RWPE2 (cell line): ENCODE results near the gene SP140L.

Experiments used
- ATAC-seq: fragments of 200-7000 bp; cut with Tn5 transposase; 3 replicates; pipeline ENCODE4 v1.9.1; 2021; ENCODE audit warnings: low read depth
- DNase-seq: peaks from one replicate; pipeline ENCODE4 v3.0.0-alpha.2; 2020; ENCODE audit warnings: low spot score
- H3K27ac ChIP-seq: fragments of 450-650 bp; 2 replicates; pipeline ENCODE4 v1.5.1; 2017; ENCODE audit warnings: mild to moderate bottlenecking; ENCODE audit not compliant: poor library complexity, severe bottlenecking
- H3K27me3 ChIP-seq: fragments of 250-450 bp; sonication (Bioruptor Pico); 2 replicates; pipeline ENCODE4 v1.5.1; 2021; ENCODE audit warnings: mild to moderate bottlenecking, moderate library complexity; ENCODE audit not compliant: insufficient read depth, poor library complexity, severe bottlenecking
- H3K36me3 ChIP-seq: fragments of 250-450 bp; sonication (Bioruptor Pico); 2 replicates; pipeline ENCODE4 v1.5.1; 2020; ENCODE audit warnings: low read depth, mild to moderate bottlenecking, moderate library complexity
- H3K4me1 ChIP-seq: fragments of 250-450 bp; sonication (Bioruptor Pico); 2 replicates; pipeline ENCODE4 v1.5.1; 2021; ENCODE audit warnings: mild to moderate bottlenecking, moderate library complexity; ENCODE audit not compliant: insufficient read depth, poor library complexity, severe bottlenecking
- H3K4me3 ChIP-seq: fragments of 250-450 bp; sonication (Bioruptor Pico); 2 replicates; pipeline ENCODE4 v1.5.1; 2021; ENCODE audit warnings: mild to moderate bottlenecking, moderate library complexity; ENCODE audit not compliant: severe bottlenecking
- H3K9me3 ChIP-seq: fragments of 250-450 bp; sonication (Bioruptor Pico); 2 replicates; pipeline ENCODE4 v1.5.1; 2021; ENCODE audit warnings: mild to moderate bottlenecking, moderate library complexity; ENCODE audit not compliant: severe bottlenecking
- CTCF ChIP-seq: fragments of 450-650 bp; IDR thresholded peaks from one replicate; pipeline ENCODE4 v1.5.1; 2017; ENCODE audit warnings: mild to moderate bottlenecking, moderate library complexity; ENCODE audit not compliant: poor library complexity, severe bottlenecking

Gene SP140L

GRCh38 chr2:230343747-230344146, 16.8 kb downstream of the SP140L start:
- H3K27ac ChIP-seq = no peak overlapping the region
- 0 out of 2 replicates have a peak, but pooled peaks cover 3% of the 10 kb centered on the region for H3K36me3 ChIP-seq
- H3K27me3 ChIP-seq = no peaks in the 10 kb centered on the region
- no peaks in the 10 kb centered on the region for H3K4me1 ChIP-seq
- H3K4me3 ChIP-seq = no peak overlapping the region
- H3K9me3 ChIP-seq = no peaks in the 10 kb centered on the region
- TF ChIP-seq CTCF = no peak
- DNase-seq (no peak), ATAC-seq (no peak)

GRCh38 chr2:230346465-230346864, 19.5 kb downstream of the SP140L start:
- H3K27ac ChIP-seq = no peak overlapping the region
- ATAC-seq = no peak
- H3K9me3 ChIP-seq = no peaks in the 10 kb centered on the region
- no peak for TF ChIP-seq CTCF
- no peaks in the 10 kb centered on the region for H3K27me3 ChIP-seq
- DNase-seq = no peak
- no peak overlapping the region for H3K4me3 ChIP-seq
- no peaks in the 10 kb centered on the region for H3K4me1 ChIP-seq
- H3K36me3 ChIP-seq = 0 out of 2 replicates have a peak, but pooled peaks cover 3% of the 10 kb centered on the region

- Histone ChIP-seq H3K27me3 (no peaks in the 10 kb centered on the region), H3K36me3 (0 out of 2 replicates have a peak, but pooled peaks cover 3% of the 10 kb centered on the region), H3K9me3 (no peaks in the 10 kb centered on the region), H3K4me3 (no peak overlapping the region), H3K27ac (no peak overlapping the region), H3K4me1 (no peaks in the 10 kb centered on the region)
- DNase-seq = no peak
- no peak for TF ChIP-seq CTCF
- ATAC-seq = no peak
These were observed 20.0 kb downstream of the SP140L start for GRCh38 chr2:230346921-230347533.

- Histone ChIP-seq H3K9me3 (no peaks in the 10 kb centered on the region), H3K4me3 (no peak overlapping the region), H3K27ac (no peak overlapping the region), H3K27me3 (no peaks in the 10 kb centered on the region), H3K4me1 (no peaks in the 10 kb centered on the region), H3K36me3 (0 out of 2 replicates have a peak, but pooled peaks cover 3% of the 10 kb centered on the region)
- DNase-seq (no peak), ATAC-seq (no peak)
- TF ChIP-seq CTCF = no peak
These were observed 20.8 kb downstream of the SP140L start for GRCh38 chr2:230347659-230348305.

DNA sequence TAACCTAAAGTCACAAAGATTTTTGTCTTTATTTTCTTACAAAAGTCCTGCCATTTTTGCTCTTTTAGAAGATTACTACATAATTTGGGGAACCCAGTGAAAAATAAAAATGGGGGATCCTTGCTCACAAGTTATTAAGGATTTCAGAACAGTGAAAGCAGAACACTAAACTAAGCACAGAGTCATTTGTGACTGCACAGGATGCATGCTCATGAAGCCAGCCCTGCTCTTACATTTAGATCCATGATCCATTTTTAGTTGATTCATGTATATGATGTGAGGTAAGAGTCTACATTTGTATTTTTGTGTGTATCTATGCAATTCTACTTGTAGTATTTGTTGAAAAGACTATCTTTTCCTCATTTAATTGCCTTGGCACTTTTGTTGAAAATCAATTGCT, 21.8 kb downstream of the SP140L start:
- Histone ChIP-seq H3K9me3 (no peaks in the 10 kb centered on the region), H3K36me3 (0 out of 2 replicates have a peak, but pooled peaks cover 3% of the 10 kb centered on the region), H3K4me3 (no peak overlapping the region), H3K4me1 (no peaks in the 10 kb centered on the region), H3K27ac (no peak overlapping the region), H3K27me3 (no peaks in the 10 kb centered on the region)
- no peak for TF ChIP-seq CTCF
- no peak for DNase-seq
- no peak for ATAC-seq
